A172 (cell line): Measurements from ENCODE around the gene ATP2B2. TPM values are rescaled to one million over a fixed set of nuclear protein-coding genes. Genes with fewer than 3 reads are reported as not detected.

ENCODE experiments used
- DNase-seq: peaks from one replicate; pipeline ENCODE4 v3.0.0-alpha.2; 2015; ENCODE audit warnings: low spot score
- total RNA-seq: library from RNA; depleted of rRNA; stranded (reverse); fragments of >200 nt; shearing (Covaris generic); gene quantifications from 2 replicates; pipeline ENCODE4 v1.2.3, GENCODE V29; 2014; rRNA removed

The ATP2B2 gene
- total RNA-seq, 1 experiment from 2014 or later, result 0.50 TPM

DNA sequence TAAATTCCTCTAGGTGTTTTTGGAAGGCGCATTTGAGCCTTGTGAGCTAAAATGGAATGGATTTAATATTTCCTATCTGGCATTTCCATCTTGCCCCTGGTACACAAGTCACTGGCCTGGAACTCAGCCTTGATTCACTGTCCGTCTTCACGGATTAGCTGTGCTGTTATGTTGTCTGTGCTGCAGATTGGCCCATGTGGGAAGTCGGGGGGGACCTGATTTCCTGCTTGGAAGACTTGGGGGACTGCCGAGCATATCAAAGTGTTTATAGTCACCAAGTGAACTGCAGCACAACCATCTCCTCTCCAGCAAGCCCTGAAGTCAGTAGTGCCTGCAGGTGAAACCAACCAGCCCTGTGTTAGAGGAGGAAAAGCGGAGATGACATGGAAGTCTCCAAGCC is 224.8 kb downstream of the ATP2B2 start:
- DNase-seq, result no peak

DNA sequence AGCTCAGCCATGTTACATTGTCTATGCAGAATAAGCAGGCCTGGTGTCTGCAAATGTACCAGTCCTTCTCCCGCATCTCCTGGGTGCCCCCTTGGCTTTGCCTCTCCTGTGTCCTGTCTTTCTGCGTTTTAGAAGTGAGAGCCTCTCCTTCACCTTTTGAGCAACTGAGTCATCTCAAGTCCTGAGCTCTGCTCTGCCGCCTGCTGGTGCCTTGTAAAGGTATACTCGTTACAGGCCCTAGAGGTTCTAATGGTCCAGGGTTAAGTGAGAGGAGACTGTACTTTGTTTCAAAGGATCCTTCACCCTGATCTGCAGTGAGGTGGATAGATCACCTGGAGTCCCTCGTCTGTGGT is 225.2 kb downstream of the ATP2B2 start:
- no peak for DNase-seq

DNA sequence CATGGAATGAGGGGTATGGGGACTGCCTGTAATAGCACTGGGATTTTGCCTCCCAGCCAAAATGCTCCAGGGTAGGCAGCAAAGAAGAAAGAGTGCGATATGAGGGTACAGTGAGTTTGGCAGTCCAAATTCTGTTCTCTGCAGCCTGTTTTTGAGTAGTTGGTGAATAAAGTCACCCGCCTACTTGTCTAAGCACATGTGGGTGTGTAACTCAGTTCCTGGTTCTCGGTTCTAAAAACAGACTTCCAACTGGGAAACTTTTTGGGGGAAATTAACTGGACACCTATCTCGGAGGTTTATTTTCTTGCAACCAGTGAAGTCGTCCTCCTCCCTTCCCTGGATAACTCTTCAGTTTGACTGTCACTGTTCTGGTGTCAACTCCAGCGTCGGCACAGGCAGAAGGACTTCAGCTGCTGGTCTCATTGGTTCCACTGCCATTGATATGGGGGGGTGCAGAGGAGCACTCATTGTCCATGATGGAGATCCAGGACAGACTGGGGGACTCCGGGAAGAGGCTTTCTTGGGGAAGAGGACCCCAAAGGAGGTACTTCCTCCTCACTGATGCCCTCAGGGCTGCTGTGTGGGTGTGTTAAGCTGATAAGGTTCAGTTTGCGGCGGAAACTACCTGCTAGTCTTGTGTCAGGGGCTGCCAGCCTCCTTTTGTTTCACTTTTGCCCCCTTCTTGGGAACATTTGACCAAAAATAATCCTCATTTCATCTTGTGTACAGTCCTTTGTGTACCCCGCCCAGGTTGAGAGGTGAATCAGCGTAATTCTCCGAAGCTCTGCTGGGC is 225.8 kb downstream of the ATP2B2 start:
- no peak for DNase-seq

DNA sequence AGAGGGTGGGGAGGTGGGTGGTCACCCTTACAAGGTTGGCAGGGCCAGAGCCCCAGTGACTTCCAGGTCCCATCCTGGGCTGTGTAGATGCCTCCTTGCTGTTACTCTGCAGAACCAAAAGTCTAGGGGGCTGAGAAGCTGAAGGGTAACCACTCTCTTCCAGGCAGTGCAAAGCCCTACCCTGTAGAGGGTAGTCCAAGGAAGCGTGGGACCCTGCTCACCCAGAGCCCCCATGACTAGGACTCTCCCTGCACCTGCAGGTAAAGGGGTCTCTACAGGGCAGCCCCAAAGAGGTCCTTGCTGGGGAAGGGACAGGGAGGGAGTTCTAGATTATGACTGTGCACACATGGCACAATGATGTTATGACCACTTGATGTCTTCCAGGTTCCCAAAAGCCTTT is 226.9 kb downstream of the ATP2B2 start:
- no peak for DNase-seq

DNA sequence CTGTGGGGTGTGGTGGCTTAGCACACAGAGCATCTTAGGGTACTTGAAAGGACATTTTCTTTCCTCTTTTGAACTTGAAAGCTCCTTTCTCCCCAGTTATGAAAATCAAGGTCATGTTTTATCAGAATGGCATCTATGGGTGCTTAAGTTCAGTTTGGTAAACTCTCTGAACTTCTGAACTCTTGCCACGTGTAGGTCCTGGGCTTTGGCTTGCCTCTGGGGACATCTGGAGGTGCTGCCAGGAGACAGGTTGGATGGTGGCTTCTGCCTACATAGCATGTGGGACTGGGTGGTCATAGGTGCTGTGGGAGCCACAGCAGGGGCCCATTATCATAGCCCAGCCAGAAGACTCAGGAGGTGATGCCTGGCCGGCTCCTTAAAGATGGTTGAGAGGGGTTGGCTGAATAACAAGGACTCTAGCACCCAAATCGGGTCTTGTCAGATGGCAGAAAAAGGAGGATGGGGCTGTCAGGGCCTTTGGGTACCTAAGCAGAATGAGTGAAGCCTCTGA is 228.2 kb downstream of the ATP2B2 start:
- DNase-seq, result no peak

DNA sequence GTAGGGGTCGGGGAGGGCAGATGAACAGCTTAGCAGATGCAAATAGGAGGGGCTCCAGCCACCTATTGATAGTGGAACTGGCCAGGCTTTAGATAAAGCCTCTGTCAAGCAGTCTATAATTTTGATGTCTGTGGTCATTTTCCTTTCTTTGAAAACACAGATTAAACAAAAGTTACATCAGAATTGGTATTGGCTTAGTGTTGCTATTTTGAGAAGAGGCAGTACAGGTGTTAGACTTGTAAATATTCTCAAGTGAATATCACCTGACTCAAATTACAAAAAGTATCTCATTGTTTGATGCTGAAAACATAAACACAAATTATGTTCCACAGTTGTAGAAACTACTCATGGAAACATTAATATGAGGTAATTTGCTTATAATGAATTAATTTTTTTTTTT is 230.8 kb downstream of the ATP2B2 start:
- DNase-seq, result no peak

Other genes starting within 250 kb of the ATP2B2 start
- gene GHRL, start 212.6 kb downstream of the ATP2B2 start, total RNA-seq, result not detected in 2 replicates
- 234 and 245 TPM in 2 replicates for gene SEC13, start 184.5 kb downstream of the ATP2B2 start, total RNA-seq